NCI-H526 treated with DMSO at 0.1 percent for 48 hours (cell line): Measurements from ENCODE around the gene RSPO1.

ENCODE experiments used
- DNase-seq: peaks from one replicate; lab custom pipeline; 2025; lab: John Stamatoyannopoulos, UW

The RSPO1 gene

DNA sequence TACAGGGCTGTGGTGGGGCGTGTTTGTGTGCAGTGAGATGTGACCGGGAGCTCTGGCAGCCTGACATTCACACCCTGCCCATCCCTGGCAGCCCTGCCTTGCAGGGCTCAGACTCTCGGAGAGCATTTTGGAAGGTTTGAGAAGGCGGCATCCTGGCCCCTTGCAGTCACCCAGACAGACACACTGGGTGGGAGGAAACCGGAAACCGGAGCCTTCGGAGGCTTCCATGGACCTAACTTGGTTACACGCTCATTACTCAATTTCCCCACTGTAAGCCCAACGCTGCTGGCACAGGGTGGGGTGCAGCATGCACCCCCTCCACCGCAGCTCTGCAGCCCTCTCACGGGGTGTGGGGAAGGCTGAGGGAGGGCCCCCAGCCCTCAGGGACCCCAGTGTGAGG, 22.2 kb upstream of the RSPO1 start:
- no peak for DNase-seq

DNA sequence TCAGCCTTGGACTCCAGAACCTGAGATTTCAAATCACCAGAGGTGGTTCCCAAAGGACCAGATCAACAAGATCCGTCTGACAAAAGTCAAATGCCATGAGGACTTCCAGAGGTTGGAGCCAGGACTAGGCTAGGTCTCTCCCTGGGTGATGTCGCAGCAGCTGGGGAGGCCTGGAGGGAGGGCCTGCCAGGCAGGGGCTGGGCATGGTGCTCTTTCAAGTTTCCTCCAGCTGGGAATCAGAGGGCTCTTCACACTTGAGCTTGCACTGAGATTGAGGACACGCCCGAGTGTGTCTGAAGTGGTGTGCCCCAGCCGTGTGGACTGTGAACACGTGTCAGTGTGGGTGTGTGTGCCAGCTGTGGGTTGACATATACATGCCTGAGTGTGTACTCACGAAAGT, 21.3 kb upstream of the RSPO1 start:
- DNase-seq: no peak

DNA sequence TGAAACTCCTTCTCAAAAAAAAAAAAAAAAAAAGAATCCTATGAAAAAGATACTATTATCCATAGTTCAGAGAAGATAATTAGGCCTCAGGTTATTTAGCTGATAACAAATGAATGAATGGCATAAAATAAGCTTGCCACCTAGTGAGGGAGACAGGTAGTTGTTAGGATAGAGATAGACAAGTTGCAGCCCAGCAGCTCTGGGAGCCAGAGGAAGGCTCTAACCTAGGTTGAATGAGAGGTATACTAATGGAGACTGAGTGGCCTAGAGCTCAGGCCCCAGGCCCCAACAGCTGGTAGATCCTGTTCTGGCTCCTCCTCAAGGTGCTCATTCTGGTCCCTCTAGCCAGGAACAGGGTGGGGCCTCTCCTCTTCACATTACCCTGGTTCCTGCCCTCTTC, 20.6 kb upstream of the RSPO1 start:
- no peak for DNase-seq

DNA sequence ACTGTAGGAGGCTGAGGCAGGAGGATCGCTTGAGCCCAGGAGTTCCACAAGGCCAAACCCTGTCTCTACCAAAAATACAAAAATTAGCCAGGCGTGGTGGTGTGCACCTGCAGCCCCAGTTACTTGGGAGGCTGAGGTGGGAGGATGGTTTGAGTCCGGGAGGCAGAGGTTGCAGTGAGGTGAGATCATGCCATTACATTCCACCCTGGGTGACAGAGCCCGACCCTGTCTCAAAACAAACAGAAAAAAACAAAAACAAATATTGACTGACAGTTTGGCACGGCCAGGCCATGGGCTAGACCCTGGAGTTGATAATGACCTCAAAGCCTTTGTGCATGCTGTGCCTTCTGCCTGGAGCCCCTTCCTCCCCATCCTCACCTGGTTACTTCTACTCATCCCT, 19.2 kb upstream of the RSPO1 start:
- no peak for DNase-seq

DNA sequence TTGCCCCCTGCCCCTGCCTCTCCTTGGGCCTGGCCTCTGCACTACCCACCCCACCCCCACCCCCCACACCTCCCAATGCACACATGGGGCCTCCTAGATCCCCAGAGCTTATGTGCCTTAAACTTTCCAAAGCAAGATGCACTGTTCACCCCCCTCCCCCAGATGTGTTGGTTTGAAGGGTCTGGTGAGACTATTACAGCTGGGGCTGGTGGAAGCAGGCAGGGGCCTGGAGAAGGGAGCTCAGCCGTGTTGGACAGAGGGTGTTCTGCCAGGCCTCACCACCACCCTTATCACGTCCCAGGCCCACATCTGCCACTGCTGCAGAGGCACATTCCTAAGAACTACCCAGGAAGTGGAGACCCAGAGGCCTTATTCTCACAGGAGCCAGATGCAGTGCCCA, 18.3 kb upstream of the RSPO1 start:
- DNase-seq: no peak

DNA sequence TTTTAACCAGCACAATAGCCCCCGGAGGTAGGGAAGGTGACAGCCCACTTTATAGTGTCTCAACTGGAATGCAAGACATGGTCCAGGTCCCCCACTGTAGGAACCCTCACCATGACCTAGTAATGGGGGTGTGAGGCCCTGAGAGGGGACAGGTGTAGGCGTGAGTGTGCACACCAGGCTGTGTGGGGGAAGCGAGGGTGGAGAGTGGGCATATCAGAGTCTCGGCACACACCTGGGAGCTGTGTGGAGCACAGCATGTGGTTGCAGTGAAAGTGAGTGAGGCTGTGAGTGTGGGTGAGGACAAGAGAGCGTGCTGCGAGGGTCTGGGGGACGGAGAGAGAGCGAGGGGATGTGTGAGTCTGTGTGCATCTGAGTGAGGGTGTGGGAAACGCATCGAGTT, 17.1 kb upstream of the RSPO1 start:
- no peak for DNase-seq

DNA sequence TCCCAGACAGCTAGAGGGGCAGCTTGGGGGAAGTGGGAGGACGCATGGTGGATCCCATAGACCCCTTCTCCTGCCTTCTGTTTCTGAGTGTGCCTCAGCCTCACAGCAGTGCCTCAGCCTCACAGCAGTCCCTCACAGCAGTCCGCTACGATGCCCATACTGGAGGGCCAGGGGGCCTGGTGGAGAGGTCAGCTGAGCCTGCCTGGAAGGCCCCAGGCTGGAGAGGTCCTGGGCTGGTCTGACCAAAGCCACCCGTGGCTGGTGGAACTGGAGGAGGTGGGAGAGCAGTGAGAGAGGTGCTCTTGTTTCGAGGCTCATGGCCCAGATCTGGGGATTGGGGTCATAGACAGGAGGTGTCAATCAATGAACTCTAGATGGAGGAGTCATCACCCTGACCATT, 16.0 kb upstream of the RSPO1 start:
- no peak for DNase-seq

DNA sequence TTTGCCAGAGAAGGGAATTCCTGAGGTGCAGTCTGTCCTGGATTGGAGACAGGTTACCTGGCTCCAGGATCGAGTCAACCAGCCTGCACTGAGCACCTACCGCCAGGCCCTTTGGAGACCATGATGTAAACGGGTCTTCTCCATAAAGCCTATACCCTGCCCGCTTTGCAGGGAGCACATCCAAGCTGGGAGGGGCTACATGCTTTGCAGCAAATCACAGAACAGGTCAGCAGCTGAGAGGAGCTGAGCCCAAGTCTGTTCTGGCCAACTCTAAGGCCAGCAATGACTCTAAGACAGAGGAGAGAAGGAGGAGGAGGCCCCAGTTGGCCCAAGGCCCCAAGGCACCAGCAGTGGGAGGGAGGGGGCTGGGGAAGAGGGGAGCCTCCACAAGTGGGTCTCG, 15.5 kb upstream of the RSPO1 start:
- no peak for DNase-seq

DNA sequence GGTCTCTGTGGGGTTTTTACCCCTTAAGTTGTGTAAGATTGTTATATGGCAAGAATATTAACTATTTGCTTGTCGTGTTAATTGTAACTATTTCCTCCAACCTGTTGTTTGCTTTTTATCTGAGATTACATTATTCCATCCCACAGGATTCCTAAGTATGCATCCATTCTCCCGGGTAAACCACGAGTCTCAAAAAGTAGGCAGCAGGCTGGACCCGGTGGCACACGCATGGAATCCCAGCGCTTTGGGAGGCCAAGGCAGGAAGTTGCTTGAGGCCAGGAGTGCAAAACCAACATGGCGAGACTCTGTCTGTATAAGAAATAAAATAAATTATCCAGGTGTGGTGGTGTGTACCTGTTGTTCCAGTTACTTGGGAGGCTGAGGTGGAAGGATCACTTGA, 12.6 kb upstream of the RSPO1 start:
- DNase-seq: no peak

DNA sequence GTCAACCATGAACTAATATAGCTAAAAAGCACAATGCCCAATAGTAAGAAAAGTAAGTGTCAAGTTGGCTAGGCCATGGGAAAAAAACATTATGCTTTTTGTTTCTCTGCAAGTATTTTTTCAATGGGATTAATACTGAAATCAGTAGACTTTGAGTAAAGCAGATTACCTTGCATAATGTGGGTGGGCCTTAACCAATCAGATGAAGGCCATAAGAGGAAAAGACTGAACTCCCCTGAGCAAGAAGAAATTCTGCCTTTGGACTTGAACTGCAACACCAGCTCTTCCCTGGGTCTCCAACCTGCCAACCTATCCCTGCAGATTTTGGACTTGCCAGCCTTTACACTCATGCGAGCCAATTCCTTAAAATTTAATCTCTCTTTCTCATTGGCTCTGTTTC, 6.4 kb upstream of the RSPO1 start:
- no peak for DNase-seq

DNA sequence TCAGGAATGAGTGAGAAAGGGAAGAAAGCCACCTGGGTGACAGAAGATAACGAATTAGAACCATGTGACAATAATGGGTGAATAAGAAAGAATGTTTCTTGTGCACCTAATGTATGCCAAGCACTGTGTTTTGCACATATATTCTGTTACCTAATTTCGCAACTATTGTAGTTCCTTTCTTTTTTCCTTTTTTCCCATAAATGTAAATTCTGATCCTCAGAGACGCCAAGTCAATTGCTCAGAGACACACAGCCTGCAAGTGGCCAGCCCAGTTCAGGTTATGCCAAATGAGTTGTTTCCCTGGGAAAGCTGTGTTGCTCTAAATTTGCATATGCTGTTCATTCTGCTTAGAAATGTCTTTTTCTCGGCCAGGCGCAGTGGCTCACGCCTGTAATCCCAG, 1.7 kb upstream of the RSPO1 start:
- DNase-seq: no peak

DNA sequence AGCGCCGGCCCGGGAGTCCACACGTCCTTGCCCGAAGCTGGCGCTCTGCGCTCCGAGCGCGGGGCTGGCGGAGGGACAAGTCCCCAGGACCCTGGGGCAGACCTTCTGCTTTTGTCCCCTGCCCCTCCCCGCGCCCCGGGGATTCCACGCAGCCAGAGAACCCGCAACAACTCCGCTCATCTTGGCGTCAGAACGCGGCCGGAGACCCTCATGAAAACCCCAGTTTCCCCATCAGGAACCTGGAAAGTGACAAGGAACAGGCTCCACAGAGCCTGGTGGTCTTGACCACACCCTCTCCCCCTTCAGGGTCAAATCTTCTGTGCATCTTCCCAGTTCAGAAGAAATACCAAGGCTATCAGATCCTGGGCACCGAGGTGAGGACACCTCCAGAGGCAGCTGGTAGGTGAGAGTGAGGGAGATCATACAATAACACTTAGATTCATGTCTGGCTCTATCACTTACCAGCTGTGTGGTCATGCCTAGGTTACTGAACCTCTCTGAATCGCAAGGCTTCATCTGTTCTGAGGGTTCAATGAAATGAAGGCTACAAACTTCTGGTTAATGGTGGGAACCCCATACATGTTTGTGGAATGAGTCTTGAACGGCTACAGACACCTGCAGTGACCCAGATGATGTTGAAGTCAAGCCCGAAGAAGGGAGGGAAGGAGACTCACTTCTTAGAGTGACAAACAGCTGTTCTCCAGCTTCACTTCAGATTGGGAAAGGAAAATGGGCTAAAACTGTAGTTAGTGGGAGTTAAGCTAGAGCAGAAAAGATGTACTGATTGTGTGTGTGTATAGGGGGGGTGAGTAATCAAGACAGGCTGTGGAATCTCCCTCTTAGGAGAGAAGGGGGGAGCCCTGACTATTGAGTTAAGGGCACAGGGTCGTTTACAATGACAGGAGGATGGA, 555 bp upstream of the RSPO1 start:
- DNase-seq: no peak

DNA sequence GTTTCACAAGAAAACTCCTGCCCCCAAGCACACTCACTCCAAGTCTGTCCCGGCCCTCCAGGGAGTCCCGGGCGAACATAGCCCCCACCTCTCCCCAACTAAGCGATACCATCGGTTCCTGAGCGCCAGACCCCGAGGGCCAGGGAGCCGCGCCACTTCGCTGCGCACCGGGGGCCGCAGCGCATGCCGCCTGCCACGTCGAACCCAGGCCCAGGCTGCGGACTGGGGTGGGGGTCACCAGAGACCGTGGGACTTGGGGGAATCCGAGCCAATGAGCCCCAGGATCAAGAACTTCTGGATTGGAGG, 801 bp downstream of the RSPO1 start:
- no peak for DNase-seq

DNA sequence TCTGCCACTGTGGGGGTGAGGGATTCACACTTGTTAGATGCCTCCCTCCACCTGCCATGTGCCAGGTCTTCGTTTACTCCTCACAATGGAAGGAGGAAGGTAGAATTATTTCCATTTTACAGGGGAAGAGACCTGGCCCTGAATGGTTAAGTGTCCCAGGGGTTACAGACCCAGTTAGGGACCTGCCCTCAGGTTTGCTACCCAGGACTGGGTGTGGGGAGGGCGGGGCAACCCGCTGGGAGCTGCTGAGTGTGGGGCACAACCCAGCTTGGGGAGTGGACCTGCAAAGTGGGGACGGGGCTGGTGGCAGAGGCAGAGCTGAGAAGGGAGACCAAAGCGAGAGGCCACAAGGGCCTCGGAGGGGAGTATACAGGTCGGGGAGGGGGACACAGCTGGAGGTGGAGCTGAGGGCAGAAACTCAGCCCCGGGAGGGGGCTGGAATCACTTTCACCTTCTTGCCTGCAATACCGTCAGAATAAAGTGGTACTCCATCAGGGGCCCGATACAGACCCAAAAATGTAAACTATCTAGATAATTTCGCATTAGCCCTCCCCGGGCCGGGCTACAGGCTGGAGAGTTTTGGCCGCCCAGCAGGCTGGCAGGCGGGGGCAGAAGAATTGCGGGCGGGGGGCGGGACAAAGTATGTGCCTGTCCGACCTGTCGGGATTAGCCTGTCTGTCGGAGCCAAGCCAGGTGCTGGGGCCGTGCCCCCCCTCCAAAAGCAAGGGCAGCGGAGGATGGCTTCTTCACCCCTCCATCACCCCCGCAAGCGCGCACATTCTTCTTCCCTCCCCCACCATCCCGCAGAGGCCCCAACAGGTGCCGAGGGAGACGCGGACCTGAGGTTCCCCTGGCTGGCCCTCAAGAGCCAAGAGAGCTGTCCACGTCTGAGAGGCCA, 1.4 kb downstream of the RSPO1 start:
- no peak for DNase-seq

DNA sequence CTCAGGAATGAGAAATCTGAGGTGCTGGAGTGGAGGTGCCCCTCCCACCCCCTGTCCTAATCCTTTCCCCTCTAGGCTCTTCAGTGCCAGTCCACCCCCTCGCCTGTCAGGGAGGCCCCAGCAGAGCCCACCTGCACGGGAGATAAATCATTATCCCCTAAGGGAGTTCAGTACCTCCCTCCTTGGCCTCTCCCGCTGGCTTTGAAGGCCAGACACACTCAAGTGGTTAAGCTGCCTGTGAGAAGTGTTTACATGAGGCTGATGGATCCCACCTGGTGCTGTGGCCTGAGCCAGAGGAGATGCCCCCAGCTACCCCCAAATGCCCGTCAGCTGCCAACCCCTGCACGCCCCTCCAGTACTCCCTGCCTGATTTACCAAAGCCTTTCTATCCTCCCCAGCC, 3.7 kb downstream of the RSPO1 start:
- DNase-seq: no peak

DNA sequence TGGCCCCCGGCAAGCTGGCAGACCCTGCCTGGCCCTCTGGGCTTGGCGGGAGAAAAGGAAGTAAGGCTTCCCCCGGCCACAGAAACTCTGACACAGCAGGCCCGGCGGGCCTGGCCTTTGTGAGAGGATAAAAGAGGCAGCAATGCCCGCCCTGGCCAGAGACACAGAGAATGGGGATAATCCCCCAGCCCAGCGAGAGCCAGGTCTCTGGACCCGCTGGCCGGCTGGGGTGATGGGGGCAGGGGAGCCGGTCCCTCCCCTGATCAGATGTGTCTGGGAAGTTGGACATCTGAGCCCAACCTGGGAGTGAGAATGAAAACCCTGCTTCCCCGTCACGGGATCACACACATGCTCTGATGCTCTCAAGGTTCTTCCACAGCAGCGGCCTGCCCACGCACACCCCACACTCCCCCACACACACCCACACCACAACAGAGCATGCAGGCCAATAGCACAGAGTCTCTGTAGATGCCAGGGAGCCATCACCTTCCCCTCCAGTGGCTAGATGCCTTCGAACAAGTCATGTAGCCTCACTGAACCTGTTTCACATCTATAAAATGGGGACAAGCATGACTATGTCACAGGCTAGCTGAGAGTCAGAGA, 4.2 kb downstream of the RSPO1 start:
- no peak for DNase-seq

DNA sequence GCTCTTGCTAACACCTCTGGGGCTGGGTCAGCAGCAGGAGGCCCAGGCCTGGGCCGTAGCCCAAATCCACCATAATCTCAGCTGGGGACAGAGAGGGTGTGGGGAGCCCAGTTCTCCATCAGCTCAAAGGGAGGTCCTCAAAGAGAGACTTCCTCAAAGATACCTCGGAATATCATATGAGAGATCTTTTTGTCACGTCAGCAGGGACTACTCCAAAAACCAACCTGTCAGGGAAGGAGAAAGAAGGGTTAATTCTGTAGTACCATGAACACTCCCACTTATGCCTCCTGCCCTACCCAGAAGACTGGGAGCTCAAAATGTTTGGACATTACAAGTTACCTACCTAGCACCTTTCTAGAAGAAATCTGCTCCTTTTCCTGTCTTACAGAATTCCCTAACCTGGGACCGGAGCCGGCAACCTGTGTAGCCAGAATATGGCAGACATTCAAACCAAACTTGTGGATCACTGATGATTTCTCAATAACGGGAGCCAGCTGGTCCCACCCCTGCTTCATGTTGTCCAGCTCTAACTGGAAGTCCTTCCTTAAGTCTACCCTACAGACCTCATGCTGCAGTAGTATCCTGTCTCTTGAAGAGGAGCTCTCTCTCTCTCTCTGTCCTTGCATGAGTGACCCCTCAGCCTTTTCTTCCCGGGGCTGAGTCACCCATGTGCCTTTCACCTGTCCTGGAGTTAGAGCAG, 4.8 kb downstream of the RSPO1 start:
- DNase-seq: no peak

DNA sequence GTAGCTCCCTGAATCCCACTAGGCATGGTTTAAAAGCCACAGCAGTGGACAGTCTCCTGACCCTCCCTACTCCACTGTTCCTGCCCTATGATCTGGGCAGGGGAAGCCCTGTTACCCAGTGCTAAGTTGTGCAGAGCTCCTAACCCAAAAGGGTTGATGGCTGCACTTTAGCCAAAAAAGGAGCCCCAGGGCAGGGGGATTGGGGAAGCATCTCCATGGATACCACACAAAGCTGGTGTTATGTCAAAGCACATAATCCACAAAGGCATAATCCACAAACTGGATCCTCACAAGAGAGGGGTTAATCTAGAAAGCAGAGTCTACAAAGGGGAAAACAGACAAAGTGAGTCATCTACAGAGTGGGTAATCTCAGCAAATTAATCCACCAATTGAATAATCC, 5.7 kb downstream of the RSPO1 start:
- DNase-seq: no peak

DNA sequence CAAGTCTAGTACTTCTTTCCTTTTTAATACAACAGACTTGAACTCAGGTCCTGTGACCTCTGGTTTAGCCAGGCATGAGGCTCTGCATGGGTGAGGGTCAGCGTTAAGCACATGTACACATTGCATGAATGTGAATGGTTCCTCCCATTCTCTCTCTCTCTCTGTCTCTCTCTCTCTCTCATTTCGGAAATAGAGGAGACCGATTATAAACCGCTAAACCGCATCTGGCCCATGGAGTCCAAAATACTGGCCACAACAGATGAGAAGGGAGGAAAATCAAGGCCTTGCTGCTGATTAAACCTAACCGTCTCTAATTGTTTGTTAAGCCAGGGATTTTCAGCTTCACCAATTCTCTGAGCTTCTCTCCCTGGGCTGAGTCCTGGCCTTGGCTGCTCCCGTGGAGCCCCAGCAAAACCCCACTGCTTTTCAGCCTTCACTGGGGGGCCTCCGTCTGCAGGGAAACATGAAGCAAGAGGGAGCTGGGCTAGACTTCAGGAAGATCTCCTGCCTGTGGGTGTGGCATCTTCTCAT, 6.6 kb downstream of the RSPO1 start:
- no peak for DNase-seq

DNA sequence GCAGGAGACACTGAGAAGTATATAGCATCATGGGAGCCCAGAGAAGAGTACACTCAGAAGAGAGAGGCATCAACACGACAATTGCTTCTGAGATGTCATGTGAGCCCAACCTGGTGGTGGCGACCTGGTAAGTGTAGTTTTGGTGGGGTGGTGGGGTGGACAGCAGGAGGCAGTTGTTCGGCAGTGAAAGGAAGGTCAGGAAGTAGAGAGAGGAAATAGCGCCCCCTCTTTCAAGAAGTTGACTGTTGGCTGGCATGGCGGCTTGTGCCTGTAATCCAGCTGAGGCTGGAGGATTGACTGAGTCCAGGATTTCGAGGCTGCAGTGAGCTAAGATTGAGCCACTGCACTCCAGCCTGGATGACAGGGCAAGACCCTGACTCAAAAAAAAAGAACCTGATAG, 12.6 kb downstream of the RSPO1 start:
- DNase-seq: no peak

DNA sequence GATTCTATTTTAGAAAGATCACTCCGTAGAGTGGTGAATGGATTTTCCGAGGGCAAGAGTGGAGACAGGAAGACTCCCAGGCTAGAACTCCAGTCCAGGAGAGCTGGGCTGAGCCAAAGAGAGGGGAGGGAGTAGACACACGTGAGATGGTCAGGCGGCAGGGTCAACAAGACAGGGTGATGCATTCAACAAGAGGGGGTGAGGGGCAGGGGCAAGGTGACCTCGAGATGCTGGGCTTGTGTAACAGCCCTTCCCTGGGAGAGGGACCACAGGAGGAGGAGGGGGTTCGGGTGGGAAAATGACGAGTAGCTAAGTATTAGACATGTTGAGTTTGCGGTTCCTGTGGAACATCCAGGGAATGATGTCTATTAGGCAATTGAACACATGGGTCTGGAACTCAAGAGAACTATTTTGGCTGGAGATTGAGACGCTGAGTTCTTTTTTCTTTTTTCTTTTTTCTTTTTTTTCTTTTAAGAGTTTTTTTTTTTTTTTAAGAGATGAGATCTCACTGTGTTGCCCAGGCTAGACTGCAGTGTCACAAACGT, 13.3 kb downstream of the RSPO1 start:
- no peak for DNase-seq

DNA sequence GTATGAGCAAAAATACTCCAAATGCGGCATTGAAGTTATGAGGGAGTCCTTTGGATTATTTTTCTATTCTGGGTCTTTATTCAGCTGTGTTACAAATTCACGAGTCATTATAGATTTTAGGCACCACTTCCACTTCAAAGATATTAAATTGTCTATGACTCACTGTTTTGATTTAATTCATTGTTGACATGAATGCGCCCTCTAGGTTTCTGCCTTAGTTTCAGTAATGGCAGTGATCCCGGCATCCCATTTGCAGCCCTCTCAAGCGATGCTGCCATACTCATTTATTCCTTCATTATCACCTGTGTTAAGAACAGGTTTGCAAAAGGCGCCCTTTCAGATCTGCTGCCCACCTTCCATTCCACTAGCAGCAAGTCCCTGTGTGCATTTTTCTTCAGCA, 14.0 kb downstream of the RSPO1 start:
- DNase-seq: no peak
